WERI-Rb-1 (cell line): ENCODE data around the gene IRF6.

Experiments
- DNase-seq: peaks from one replicate; pipeline ENCODE4 v3.0.0-alpha.2; 2020
- H3K27ac ChIP-seq: fragments of 250-450 bp; sonication (Bioruptor Pico); 2 replicates; pipeline ENCODE4 v1.5.1; 2020; ENCODE audit warnings: mild to moderate bottlenecking, moderate library complexity
- H3K27me3 ChIP-seq: fragments of 250-450 bp; sonication (Bioruptor Pico); 2 replicates; pipeline ENCODE4 v1.5.1; 2021; ENCODE audit warnings: mild to moderate bottlenecking, low read depth, moderate library complexity; ENCODE audit not compliant: insufficient read depth, severe bottlenecking
- H3K36me3 ChIP-seq: fragments of 250-450 bp; sonication (Bioruptor Pico); 2 replicates; pipeline ENCODE4 v1.5.1; 2020; ENCODE audit warnings: mild to moderate bottlenecking, moderate library complexity
- H3K4me3 ChIP-seq: 2 replicates; pipeline ENCODE4 v1.5.1; 2011; ENCODE audit warnings: low read depth, mild to moderate bottlenecking, control low read depth, low read length
- H3K9me3 ChIP-seq: fragments of 250-450 bp; sonication (Bioruptor Pico); 2 replicates; pipeline ENCODE4 v1.5.1; 2021; ENCODE audit warnings: mild to moderate bottlenecking, moderate library complexity; ENCODE audit not compliant: severe bottlenecking
- TF ChIP-seq, protein P1 (sequence below): IDR thresholded peaks from 2 replicates; pipeline ENCODE4 v1.5.1; 2011; ENCODE audit warnings: low read depth, mild to moderate bottlenecking, control low read depth, inconsistent platforms, low read length

The IRF6 gene

GRCh38 chr1:209850342-209850979, 44.5 kb upstream of the IRF6 start:
- H3K9me3 ChIP-seq, result no peaks in the 10 kb centered on the region
- peaks cover 23% of the 10 kb centered on the region for H3K36me3 ChIP-seq
- TF ChIP-seq, protein P1, sequence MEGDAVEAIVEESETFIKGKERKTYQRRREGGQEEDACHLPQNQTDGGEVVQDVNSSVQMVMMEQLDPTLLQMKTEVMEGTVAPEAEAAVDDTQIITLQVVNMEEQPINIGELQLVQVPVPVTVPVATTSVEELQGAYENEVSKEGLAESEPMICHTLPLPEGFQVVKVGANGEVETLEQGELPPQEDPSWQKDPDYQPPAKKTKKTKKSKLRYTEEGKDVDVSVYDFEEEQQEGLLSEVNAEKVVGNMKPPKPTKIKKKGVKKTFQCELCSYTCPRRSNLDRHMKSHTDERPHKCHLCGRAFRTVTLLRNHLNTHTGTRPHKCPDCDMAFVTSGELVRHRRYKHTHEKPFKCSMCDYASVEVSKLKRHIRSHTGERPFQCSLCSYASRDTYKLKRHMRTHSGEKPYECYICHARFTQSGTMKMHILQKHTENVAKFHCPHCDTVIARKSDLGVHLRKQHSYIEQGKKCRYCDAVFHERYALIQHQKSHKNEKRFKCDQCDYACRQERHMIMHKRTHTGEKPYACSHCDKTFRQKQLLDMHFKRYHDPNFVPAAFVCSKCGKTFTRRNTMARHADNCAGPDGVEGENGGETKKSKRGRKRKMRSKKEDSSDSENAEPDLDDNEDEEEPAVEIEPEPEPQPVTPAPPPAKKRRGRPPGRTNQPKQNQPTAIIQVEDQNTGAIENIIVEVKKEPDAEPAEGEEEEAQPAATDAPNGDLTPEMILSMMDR, result peak; percentile 90
- H3K27me3 ChIP-seq, result no peaks in the 10 kb centered on the region
- no peak overlapping the region for H3K27ac ChIP-seq
- no peak overlapping the region for H3K4me3 ChIP-seq
- DNase-seq, result peak; percentile 89

- no peak overlapping the region for H3K4me3 ChIP-seq
- H3K36me3 ChIP-seq, result peaks cover 29% of the 10 kb centered on the region
- no peaks in the 10 kb centered on the region for H3K27me3 ChIP-seq
- TF ChIP-seq, protein P1, result no peak
- DNase-seq, result no peak
- no peak overlapping the region for H3K27ac ChIP-seq
- H3K9me3 ChIP-seq, result no peaks in the 10 kb centered on the region
Observed at GRCh38 chr1:209849388-209849787, 43.4 kb upstream of the IRF6 start.

GRCh38 chr1:209845408-209845725, 39.4 kb upstream of the IRF6 start:
- Histone ChIP-seq H3K36me3 (peaks cover 33% of the 10 kb centered on the region), H3K27ac (peak overlapping the region; percentile 35), H3K4me3 (no peak overlapping the region), H3K9me3 (no peaks in the 10 kb centered on the region), H3K27me3 (no peaks in the 10 kb centered on the region)
- TF ChIP-seq, protein P1, result no peak
- DNase-seq, result peak; percentile 34

DNA sequence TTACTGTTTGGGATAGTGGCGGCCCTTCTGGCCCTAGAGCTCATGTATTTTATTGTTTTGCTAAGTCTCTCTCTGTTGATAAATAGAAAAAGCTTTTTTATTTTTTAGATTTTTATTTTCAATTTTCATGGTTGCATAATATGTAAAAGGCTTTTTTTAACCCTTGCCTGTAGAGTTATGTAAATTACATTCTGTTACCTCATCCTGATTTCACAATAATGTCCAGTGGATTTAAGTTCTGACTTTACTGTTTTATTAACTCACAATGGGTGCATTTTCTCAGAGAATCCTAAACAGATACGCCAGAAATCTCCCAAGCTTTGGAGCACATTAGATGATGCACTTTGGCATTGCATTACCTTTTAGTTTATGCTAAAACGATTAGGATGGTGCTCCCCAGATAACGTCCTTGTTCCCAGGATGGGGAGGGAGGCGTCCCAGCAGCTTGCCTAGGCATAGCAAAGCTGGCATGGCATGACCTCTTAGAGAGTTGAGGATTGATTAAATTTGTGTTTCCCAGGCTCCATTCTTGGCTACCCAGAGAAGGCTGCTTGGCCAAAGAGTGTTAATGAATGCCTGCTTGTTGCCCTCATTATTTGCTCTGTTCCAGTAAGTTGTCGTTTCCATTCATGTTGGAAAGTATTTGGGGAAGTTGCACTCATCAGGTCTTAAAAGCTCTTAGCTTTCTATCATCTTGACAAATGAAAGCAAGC, 38.9 kb upstream of the IRF6 start:
- H3K27ac ChIP-seq, result no peak overlapping the region
- H3K27me3 ChIP-seq, result no peaks in the 10 kb centered on the region
- H3K9me3 ChIP-seq, result no peaks in the 10 kb centered on the region
- no peak overlapping the region for H3K4me3 ChIP-seq
- DNase-seq, result no peak
- peaks cover 38% of the 10 kb centered on the region for H3K36me3 ChIP-seq
- TF ChIP-seq, protein P1, result no peak

GRCh38 chr1:209840611-209841010, 34.7 kb upstream of the IRF6 start:
- no peak for DNase-seq
- Histone ChIP-seq H3K27me3 (no peaks in the 10 kb centered on the region), H3K4me3 (no peak overlapping the region), H3K27ac (no peak overlapping the region), H3K36me3 (peaks cover 65% of the 10 kb centered on the region), H3K9me3 (no peaks in the 10 kb centered on the region)
- TF ChIP-seq, protein P1, result no peak
